Measurements from ENCODE around the gene SPPL2C. TPM values are rescaled to one million over a fixed set of nuclear protein-coding genes. Genes with fewer than 3 reads are reported as not detected.

The SPPL2C gene
- total and polyA plus RNA-seq, 2 experiments from 2014 or later = 0.12 TPM; not detected in 1

GRCh38 chr17:45824475-45824874, 20.2 kb upstream of the SPPL2C start:
- Histone ChIP-seq H3K27ac (no peak overlapping the region), H3K27me3 (no peaks in the 10 kb centered on the region), H3K4me1 (ENCODE audit: low read depth) (no peaks in the 10 kb centered on the region), H3K9me3 (ENCODE audit: low read depth) (no peaks in the 10 kb centered on the region), H3K36me3 (no peaks in the 10 kb centered on the region), H3K4me3 (no peak overlapping the region)
- TF ChIP-seq, protein P1, sequence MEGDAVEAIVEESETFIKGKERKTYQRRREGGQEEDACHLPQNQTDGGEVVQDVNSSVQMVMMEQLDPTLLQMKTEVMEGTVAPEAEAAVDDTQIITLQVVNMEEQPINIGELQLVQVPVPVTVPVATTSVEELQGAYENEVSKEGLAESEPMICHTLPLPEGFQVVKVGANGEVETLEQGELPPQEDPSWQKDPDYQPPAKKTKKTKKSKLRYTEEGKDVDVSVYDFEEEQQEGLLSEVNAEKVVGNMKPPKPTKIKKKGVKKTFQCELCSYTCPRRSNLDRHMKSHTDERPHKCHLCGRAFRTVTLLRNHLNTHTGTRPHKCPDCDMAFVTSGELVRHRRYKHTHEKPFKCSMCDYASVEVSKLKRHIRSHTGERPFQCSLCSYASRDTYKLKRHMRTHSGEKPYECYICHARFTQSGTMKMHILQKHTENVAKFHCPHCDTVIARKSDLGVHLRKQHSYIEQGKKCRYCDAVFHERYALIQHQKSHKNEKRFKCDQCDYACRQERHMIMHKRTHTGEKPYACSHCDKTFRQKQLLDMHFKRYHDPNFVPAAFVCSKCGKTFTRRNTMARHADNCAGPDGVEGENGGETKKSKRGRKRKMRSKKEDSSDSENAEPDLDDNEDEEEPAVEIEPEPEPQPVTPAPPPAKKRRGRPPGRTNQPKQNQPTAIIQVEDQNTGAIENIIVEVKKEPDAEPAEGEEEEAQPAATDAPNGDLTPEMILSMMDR (IDR thresholded peaks at IDR 0.05; ENCODE audit: low read depth, low read length) = no peak
- DNase-seq (ENCODE audit: low read depth in 1 of 2, low spot score in 1 of 2) = no peak

DNA sequence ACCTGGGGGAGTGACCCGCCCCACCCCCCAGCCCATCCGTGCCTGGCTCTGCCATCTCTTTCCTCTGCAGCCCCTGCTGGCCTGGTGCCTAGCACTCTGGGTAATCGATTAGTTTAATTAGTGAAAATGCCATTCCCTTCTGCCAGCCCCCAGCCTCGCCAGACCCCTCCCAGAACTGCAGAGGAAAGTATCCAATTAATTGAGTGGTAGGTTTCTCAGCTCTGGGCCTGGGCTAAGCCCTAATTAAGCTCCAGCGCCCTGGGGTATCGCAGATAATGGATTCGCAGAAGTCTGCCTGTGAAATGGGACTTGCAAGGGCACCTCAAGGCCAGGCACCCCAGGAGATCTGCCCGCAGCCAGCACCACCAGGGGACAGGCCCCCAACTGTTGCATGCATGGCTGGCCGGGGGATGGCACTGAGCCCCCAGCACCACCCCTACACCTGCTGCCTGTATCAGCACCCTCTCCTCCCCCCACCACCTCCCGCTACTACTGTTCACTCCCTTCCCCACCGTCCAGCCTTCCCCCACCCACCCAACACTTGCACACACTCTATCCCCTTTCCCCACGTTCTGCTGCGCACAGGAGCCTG, 19.7 kb upstream of the SPPL2C start:
- DNase-seq (ENCODE audit: low read depth in 1 of 2, low spot score in 1 of 2) = no peak
- no peak overlapping the region for H3K27ac ChIP-seq
- H3K4me3 ChIP-seq = no peak overlapping the region
- H3K9me3 ChIP-seq (ENCODE audit: low read depth) = no peaks in the 10 kb centered on the region
- TF ChIP-seq, protein P1 (IDR thresholded peaks at IDR 0.05; ENCODE audit: low read depth, low read length) = no peak
- no peaks in the 10 kb centered on the region for H3K36me3 ChIP-seq
- no peaks in the 10 kb centered on the region for H3K4me1 ChIP-seq (ENCODE audit: low read depth)
- H3K27me3 ChIP-seq = no peaks in the 10 kb centered on the region

DNA sequence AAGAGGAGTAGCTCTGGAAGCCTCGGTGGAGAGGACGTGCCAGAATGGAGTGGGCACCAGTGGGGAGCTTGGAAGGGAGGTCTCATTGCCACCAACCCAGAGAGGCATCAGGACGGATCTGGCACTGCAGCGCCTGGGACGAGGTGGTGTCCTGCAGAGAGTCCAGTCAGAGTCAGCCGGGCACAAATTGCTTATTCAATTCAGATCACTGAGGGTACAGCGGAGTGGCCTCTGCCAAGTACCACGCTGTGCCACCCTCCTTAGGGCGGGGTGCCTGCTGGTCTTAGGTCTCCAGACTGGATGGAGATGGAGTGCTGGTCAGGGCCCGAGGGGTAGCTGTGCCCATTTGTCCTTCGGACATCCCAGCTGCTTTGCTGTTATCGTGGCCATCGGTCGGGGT, 18.9 kb upstream of the SPPL2C start:
- no peaks in the 10 kb centered on the region for H3K4me1 ChIP-seq (ENCODE audit: low read depth)
- H3K36me3 ChIP-seq = no peaks in the 10 kb centered on the region
- no peaks in the 10 kb centered on the region for H3K27me3 ChIP-seq
- no peak for DNase-seq (ENCODE audit: low read depth in 1 of 2, low spot score in 1 of 2)
- H3K4me3 ChIP-seq = no peak overlapping the region
- TF ChIP-seq, protein P1 (IDR thresholded peaks at IDR 0.05; ENCODE audit: low read depth, low read length) = no peak
- H3K27ac ChIP-seq = no peak overlapping the region
- no peaks in the 10 kb centered on the region for H3K9me3 ChIP-seq (ENCODE audit: low read depth)

- Histone ChIP-seq H3K4me3 (no peak overlapping the region), H3K27me3 (no peaks in the 10 kb centered on the region), H3K36me3 (no peaks in the 10 kb centered on the region), H3K9me3 (ENCODE audit: low read depth) (no peaks in the 10 kb centered on the region), H3K4me1 (ENCODE audit: low read depth) (no peaks in the 10 kb centered on the region), H3K27ac (no peak overlapping the region)
- DNase-seq (ENCODE audit: low read depth in 1 of 2, low spot score in 1 of 2) = no peak
- TF ChIP-seq, protein P1 (IDR thresholded peaks at IDR 0.05; ENCODE audit: low read depth, low read length) = no peak
Observed at GRCh38 chr17:45826919-45827588, 17.6 kb upstream of the SPPL2C start.

- no peak for DNase-seq (ENCODE audit: low read depth in 1 of 2, low spot score in 1 of 2)
- Histone ChIP-seq H3K27me3 (no peaks in the 10 kb centered on the region), H3K9me3 (ENCODE audit: low read depth) (no peaks in the 10 kb centered on the region), H3K4me1 (ENCODE audit: low read depth) (no peaks in the 10 kb centered on the region), H3K4me3 (no peak overlapping the region), H3K27ac (no peak overlapping the region), H3K36me3 (no peaks in the 10 kb centered on the region)
- TF ChIP-seq, protein P1 (IDR thresholded peaks at IDR 0.05; ENCODE audit: low read depth, low read length) = no peak
Observed at GRCh38 chr17:45828171-45828570, 16.5 kb upstream of the SPPL2C start.
